GM18508 (cell line): ENCODE data around the gene PNISR.
"Not testable (repeated sequence)": the region's sequence is repeated elsewhere in the genome, so short reads cannot be mapped to it uniquely, and the experiment has no call there.

Experiments used
- ATAC-seq: cut with Tn5 transposase; IDR thresholded peaks from one replicate; pipeline ENCODE4 v1.9.1; 2021; ENCODE audit warnings: moderate number of reproducible peaks; ENCODE audit not compliant: insufficient read depth, unreplicated experiment

PNISR gene

GRCh38 chr6:99424761-99425646, at the start of gene PNISR:
Gene PNISR, minus strand, starts transcription at chr6:99425308. Its CDS starts 10,649 bp downstream, at chr6:99414659.
- ATAC-seq, result peak; percentile 89

GRCh38 chr6:99473730-99474129, 48.6 kb upstream of the PNISR start:
- ATAC-seq, result no peak

GRCh38 chr6:99471638-99472037, 46.5 kb upstream of the PNISR start:
- ATAC-seq, result no peak

GRCh38 chr6:99467509-99468106, 42.5 kb upstream of the PNISR start:
- ATAC-seq, result no peak

GRCh38 chr6:99459133-99459532, 34.0 kb upstream of the PNISR start:
- not testable (repeated sequence) for ATAC-seq

GRCh38 chr6:99458319-99458718, 33.2 kb upstream of the PNISR start:
- no peak for ATAC-seq

- no peak for ATAC-seq
Measured at GRCh38 chr6:99446076-99446475, 21.0 kb upstream of the PNISR start.

GRCh38 chr6:99434702-99435530, 9.8 kb upstream of the PNISR start:
- no peak for ATAC-seq

GRCh38 chr6:99432877-99433276, 7.8 kb upstream of the PNISR start:
- ATAC-seq, result no peak

GRCh38 chr6:99431901-99432300, 6.8 kb upstream of the PNISR start:
- ATAC-seq, result no peak

- ATAC-seq, result no peak
Measured at GRCh38 chr6:99427988-99428387, 2.9 kb upstream of the PNISR start.

- ATAC-seq, result no peak
Measured at GRCh38 chr6:99426451-99426757, 1.3 kb upstream of the PNISR start.

GRCh38 chr6:99425647-99426450, 741 bp upstream of the PNISR start:
- peak; percentile 37 for ATAC-seq

- ATAC-seq, result no peak
Measured at GRCh38 chr6:99424022-99424421, 1.1 kb downstream of the PNISR start.

GRCh38 chr6:99422912-99423311, 2.2 kb downstream of the PNISR start:
- ATAC-seq, result no peak

GRCh38 chr6:99416892-99417767, 8.0 kb downstream of the PNISR start:
- peak; percentile 79 for ATAC-seq

GRCh38 chr6:99416226-99416625, 8.9 kb downstream of the PNISR start:
- no peak for ATAC-seq

- ATAC-seq, result no peak
Measured at GRCh38 chr6:99415446-99415845, 9.7 kb downstream of the PNISR start.

GRCh38 chr6:99412065-99412464, 13.0 kb downstream of the PNISR start:
- ATAC-seq, result no peak
